Heart left ventricle (tissue), 13 donors: Measurements from ENCODE around the gene PRDM8.

Experiments
- CTCF ChIP-seq, 12 donors: fragments of 200-600 bp; sonication (generic) in 4 of 12; IDR thresholded peaks; one replicate each; pipeline versions ENCODE4 v1.5.0 to v1.8.0; 2018 to 2022; ENCODE audit warnings: antibody characterized with exemption in 12 of 12, mild to moderate bottlenecking in 5 of 12
- POLR2A ChIP-seq, 2 donors: fragments of 450-650 bp; IDR thresholded peaks; one replicate each; pipeline ENCODE4 v1.6.1; 2017; ENCODE audit warnings: antibody characterized with exemption in 2 of 2, mild to moderate bottlenecking in 2 of 2, moderate library complexity in 2 of 2
- donor health status: ischemic (EF 13 %, LVEDD 7.1; RV severe dilation, severe dysfunction).
- donor health status: DM: no; HTN: yes; CAD: no.
- donor health status: DM: no; HTN: no; CAD: no.
- donor health status: ischemic (EF 25% LVEDD 6.9; RV normal size, moderate dysfunction).
- donor health status: ischemic (EF 25% LVEDD 5.7; RV mildly dilated, moderate dysfunction).
- donor health status: ischemic (EF 35%, LVEDD 5.7; RV mildly dilated, moderate dysfunction).
- donor health status: nonischemic (EF 11% LVEDD 7.7; RV severe dilation, severe dysfunction).
- donor health status: DM: yes; HTN: yes; CAD: no.
- donor health status: PGD.
- donor health status: ischemic (EF 29% LVEDD 5.4; RV normal size, mild dysfunction).
- donor health status: nonischemic (EF 23%, LVEDD 6.1; RV moderate dilation, normal function).

DNA sequence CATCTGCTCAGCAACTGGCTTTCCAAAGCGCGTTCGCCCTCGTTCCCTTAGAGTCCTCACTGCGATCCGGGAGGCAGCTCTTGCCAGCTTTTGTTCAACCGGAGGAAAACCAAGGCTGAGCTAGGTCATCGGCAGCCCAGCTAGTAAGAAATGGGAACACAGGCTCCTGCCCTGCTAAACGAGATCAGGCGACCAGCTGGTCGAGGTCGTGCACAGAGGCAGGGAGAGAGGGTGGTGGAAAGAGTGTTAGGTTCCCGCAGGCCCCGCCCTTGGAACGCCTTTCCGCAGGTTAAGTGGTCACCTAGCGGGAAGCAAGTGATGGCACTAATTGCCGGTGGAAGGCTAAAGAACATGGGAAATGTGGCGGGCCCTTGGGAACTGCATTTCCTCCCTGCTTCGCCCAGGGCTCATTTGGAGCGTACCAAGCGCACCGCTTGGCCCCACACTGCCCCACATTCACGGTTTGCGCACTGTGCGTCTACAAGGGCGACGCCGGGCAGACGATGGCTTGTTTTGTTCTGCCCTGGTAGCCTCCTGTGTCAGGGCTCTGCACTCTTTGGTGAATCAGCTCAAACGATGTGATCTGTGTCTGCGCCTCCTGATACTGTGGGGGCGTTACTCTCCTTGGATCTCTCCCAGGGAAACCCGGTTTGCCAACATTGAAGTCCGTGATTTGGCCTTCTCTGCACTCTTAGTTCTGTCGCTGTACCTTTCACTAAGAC is 7.2 kb upstream of the PRDM8 start:
- TF ChIP-seq CTCF (IDR thresholded peaks at IDR 0.05): no peak
- TF ChIP-seq POLR2A (IDR thresholded peaks at IDR 0.05): no peak
